BLaER1 (cell line): ENCODE results near the gene RNF112.

ENCODE experiments used
- H3K27ac ChIP-seq: shearing (Covaris generic); formaldehyde crosslinking; 2 replicates; pipeline ENCODE4 v1.8.1; 2022
- H3K27me3 ChIP-seq: shearing (Covaris generic); formaldehyde crosslinking; 2 replicates; pipeline ENCODE4 v1.8.1; 2022
- H3K36me3 ChIP-seq: shearing (Covaris generic); formaldehyde crosslinking; 2 replicates; pipeline ENCODE4 v1.8.1; 2022
- H3K4me1 ChIP-seq: shearing (Covaris generic); formaldehyde crosslinking; 2 replicates; pipeline ENCODE4 v1.8.1; 2022
- H3K4me2 ChIP-seq: shearing (Covaris generic); formaldehyde crosslinking; 2 replicates; pipeline ENCODE4 v1.8.1; 2022
- H3K4me3 ChIP-seq: shearing (Covaris generic); formaldehyde crosslinking; 2 replicates; pipeline ENCODE4 v1.8.1; 2022
- H3K9ac ChIP-seq: shearing (Covaris generic); formaldehyde crosslinking; 2 replicates; pipeline ENCODE4 v1.8.1; 2022
- H3K9me3 ChIP-seq: shearing (Covaris generic); formaldehyde crosslinking; 2 replicates; pipeline ENCODE4 v1.8.1; 2022
- H4K20me1 ChIP-seq: shearing (Covaris generic); formaldehyde crosslinking; 2 replicates; pipeline ENCODE4 v1.8.1; 2022
- Cebpa-rat ChIP-seq: shearing (Covaris generic); IDR thresholded peaks from 2 replicates; pipeline ENCODE4 v1.8.1; 2022

Gene RNF112, protein sequence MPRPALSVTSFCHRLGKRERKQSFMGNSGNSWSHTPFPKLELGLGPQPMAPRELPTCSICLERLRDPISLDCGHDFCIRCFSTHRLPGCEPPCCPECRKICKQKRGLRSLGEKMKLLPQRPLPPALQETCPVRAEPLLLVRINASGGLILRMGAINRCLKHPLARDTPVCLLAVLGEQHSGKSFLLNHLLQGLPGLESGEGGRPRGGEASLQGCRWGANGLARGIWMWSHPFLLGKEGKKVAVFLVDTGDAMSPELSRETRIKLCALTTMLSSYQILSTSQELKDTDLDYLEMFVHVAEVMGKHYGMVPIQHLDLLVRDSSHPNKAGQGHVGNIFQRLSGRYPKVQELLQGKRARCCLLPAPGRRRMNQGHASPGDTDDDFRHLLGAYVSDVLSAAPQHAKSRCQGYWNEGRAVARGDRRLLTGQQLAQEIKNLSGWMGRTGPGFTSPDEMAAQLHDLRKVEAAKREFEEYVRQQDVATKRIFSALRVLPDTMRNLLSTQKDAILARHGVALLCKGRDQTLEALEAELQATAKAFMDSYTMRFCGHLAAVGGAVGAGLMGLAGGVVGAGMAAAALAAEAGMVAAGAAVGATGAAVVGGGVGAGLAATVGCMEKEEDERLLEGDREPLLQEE

DNA sequence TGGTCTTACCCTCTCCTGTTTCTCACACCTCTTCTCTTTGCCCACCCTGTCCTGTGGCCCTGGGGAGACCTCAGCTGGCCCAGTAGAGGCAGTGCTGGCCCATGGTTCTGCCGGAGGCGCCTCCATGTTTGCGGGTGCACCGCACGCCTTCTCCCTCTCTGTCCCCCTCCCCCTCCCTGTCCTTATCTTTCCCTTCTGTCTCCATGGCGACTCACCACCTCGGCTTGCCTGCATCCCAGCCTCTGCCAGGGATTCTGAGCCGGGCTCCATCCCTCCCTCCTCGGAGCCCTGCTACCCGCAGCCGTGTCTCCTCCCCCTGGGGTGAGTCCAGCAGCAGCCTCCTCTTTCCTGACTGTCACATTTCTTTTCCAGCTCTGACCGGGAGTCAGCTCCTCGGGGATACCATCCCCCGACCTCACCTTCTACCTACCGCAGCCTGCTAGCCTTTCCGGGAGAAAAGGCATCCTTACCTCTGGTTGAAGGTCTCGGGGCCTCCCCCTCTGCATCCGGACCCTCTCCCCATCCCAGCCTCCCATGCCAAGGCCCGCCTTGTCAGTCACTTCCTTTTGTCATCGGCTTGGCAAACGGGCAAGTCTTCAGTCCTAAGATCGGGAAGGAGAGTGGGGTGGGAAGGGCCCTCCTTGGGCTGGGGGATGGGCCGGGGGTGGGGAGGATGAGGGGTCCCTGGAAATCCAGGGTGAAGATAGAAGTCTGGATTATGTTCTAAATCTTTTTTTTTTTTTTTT, at the start of gene RNF112:
TSS of gene RNF112 (plus strand) at position 358 of the 746 bp plus-strand sequence. CDS start at position 535, 177 bp downstream.
- no peaks in the 10 kb centered on the region for H3K36me3 ChIP-seq
- H4K20me1 ChIP-seq, result no peaks in the 10 kb centered on the region
- H3K4me3 ChIP-seq, result no peak within 1 kb of the TSS
- no peak within 1 kb of the TSS for H3K4me2 ChIP-seq
- no peaks in the 10 kb centered on the region for H3K27me3 ChIP-seq
- TF ChIP-seq Cebpa-rat, result no peak
- H3K27ac ChIP-seq, result no peak within 1 kb of the TSS
- no peaks in the 10 kb centered on the region for H3K4me1 ChIP-seq
- no peaks in the 10 kb centered on the region for H3K9me3 ChIP-seq
- no peak within 1 kb of the TSS for H3K9ac ChIP-seq

DNA sequence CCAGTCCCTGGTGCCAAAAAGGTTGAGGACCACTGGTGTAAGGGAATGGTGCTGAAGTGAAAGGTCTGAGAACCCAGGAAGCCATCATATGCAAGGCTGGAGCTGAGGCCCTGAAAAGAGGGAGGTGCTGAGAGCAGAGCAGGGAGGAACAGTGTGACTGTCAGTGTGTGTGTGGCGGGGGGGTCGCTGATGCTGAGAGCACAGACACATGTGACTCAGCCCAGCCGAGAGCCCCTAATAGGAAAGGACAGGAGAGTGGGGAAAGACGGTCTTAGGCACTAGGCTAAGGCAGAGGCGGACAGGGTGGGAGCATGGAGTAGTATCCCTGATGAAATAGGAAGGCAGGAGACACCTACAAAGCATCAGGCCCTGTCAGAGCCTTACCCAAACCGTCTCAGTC, 49.7 kb upstream of the RNF112 start:
- Histone ChIP-seq H3K27ac (no peak overlapping the region), H3K9ac (no peak overlapping the region), H3K9me3 (no peaks in the 10 kb centered on the region), H3K36me3 (no peaks in the 10 kb centered on the region), H3K27me3 (0 out of 2 replicates have a peak, but pooled peaks cover 11% of the 10 kb centered on the region), H3K4me3 (no peak overlapping the region), H4K20me1 (peaks cover 11% of the 10 kb centered on the region; the same call in 1 of the 2 replicates), H3K4me1 (peaks cover 13% of the 10 kb centered on the region), H3K4me2 (no peak overlapping the region)
- TF ChIP-seq Cebpa-rat, result no peak

DNA sequence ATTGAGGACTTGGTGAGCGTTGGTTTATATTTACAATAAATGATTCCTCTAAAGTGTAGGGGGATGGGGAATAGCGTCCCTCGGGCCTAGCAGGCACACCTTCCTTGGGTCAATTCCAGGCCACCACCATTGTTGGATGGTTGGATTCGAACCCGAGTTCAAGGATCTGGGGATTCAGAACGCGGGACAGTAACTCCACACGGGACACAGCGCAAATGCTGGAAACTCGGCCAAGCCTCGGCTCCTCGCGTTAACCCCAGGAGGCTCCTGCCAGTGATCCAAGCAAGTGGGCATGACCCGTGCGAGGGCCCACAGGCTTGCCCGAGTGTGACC, 49.1 kb upstream of the RNF112 start:
- Histone ChIP-seq H4K20me1 (peaks cover 11% of the 10 kb centered on the region; the same call in 1 of the 2 replicates), H3K27me3 (0 out of 2 replicates have a peak, but pooled peaks cover 11% of the 10 kb centered on the region), H3K27ac (no peak overlapping the region), H3K36me3 (no peaks in the 10 kb centered on the region), H3K4me3 (peak overlapping the region; percentile 74), H3K4me2 (peak overlapping the region; percentile 93), H3K9me3 (no peaks in the 10 kb centered on the region), H3K9ac (peak overlapping the region; percentile 67), H3K4me1 (peaks cover 13% of the 10 kb centered on the region)
- no peak for TF ChIP-seq Cebpa-rat

DNA sequence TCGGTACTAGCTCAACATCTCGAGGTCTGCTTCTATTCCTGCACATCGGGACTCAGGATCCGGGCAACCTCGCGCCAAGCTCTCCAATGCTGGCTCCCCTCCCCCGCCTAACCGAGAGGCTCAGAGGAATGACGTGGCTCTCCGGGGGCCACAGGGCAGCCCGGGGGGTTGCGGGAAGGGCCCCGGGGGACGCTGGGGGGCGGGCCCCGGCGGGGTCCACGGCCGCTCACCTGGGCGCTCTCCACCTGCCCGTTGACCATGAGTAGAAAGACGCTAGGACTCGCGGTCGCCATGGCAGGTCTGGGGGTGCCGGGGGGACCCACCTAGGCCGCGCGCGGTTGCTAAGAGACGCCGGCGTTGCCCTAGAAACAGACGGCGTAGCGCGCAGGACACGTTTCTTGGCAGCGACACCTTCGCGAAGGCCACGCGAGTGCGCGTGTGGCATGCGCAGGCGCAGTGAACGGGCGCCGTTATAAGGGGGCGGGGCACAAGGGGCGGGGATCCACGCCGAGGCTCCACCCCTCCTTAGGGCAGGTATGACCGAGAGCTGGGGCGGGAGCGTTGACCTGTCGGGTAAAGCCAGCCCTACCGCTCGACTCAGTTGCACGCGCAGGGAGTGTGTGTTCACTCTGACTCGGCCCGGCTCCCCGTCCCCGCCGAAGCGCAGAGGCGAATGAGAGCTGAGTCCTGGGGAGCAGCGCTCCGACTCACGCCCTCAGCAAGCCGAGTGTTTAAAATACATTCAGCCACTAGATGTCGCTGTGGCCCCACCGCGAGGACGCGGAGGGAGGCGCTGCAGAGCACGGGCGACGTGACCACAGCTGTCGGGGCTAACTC, 48.5 kb upstream of the RNF112 start, which contains the start of gene B9D1:
TSS of gene B9D1 (minus strand) at position 447 of the 837 bp plus-strand sequence. CDS start at position 293, 154 bp downstream.
- Histone ChIP-seq H3K27me3 (0 out of 2 replicates have a peak, but pooled peaks cover 11% of the 10 kb centered on the region), H3K4me2 (peak within 1 kb of the TSS; percentile 93), H3K27ac (0 out of 2 replicates have a peak within 1 kb of the TSS, but pooled peaks have one; percentile 18), H3K9ac (peak within 1 kb of the TSS; percentile 67), H3K9me3 (no peaks in the 10 kb centered on the region), H3K4me1 (peaks cover 13% of the 10 kb centered on the region), H3K4me3 (peak within 1 kb of the TSS; percentile 74), H4K20me1 (peaks cover 11% of the 10 kb centered on the region; the same call in 1 of the 2 replicates), H3K36me3 (no peaks in the 10 kb centered on the region)
- no peak for TF ChIP-seq Cebpa-rat

GRCh38 chr17:19363114-19363438, 48.0 kb upstream of the RNF112 start:
- no peak for TF ChIP-seq Cebpa-rat
- no peaks in the 10 kb centered on the region for H3K9me3 ChIP-seq
- no peak overlapping the region for H3K27ac ChIP-seq
- 0 out of 2 replicates have a peak, but pooled peaks cover 11% of the 10 kb centered on the region for H3K27me3 ChIP-seq
- peaks cover 13% of the 10 kb centered on the region for H3K4me1 ChIP-seq
- H4K20me1 ChIP-seq, result peaks cover 17% of the 10 kb centered on the region; the same call in 1 of the 2 replicates
- peak overlapping the region; percentile 74 for H3K4me3 ChIP-seq
- no peak overlapping the region for H3K9ac ChIP-seq
- H3K4me2 ChIP-seq, result peak overlapping the region; percentile 93
- no peaks in the 10 kb centered on the region for H3K36me3 ChIP-seq

GRCh38 chr17:19363460-19364035, 47.5 kb upstream of the RNF112 start:
- H3K9ac ChIP-seq, result no peak overlapping the region
- H3K4me3 ChIP-seq, result peak overlapping the region; percentile 74
- H3K4me1 ChIP-seq, result peaks cover 13% of the 10 kb centered on the region
- no peaks in the 10 kb centered on the region for H3K36me3 ChIP-seq
- no peak for TF ChIP-seq Cebpa-rat
- 0 out of 2 replicates have a peak, but pooled peaks cover 11% of the 10 kb centered on the region for H3K27me3 ChIP-seq
- H3K4me2 ChIP-seq, result peak overlapping the region; percentile 93
- H3K27ac ChIP-seq, result no peak overlapping the region
- H3K9me3 ChIP-seq, result no peaks in the 10 kb centered on the region
- peaks cover 19% of the 10 kb centered on the region; the same call in 1 of the 2 replicates for H4K20me1 ChIP-seq

DNA sequence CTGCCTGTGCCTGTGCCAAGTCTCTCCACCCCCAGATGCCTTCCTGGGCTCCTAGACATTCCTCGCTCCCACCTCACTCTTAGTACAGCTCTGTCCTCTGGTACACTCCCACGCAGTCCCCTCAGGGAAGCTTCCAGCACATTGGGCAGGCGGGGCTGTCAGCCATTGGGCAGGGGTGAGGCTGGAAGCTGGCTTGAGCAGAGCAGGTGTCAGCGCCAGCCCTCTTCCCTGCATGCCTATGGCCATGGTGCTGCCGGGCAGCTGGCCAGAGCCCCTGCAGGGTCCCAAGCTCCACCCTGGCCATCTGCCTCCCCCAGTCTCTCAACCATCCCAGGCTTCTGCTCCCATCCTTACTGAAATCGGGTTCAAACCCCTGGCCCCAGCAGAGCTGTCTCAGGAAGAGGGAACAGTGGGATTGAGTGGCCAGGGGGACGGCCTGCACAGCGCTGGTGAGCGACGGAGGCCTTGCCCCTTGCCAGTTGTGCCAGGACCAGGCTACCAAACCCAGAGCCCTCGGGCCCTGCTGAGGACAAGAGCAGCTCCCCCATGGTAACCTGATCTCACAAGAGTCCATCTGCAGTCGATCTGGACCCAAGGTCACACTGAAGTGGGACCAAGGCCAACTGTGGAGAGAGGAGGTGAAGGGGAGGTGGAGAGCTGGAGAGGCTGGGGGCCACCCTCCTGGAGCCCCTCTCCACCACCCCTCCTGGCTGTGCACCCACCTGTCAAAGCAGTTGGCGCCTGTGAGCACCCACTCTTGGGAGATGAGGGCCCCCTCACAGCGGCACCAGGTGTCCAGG, 46.1 kb upstream of the RNF112 start:
- H3K9ac ChIP-seq, result no peak overlapping the region
- no peak for TF ChIP-seq Cebpa-rat
- H3K4me1 ChIP-seq, result peaks cover 20% of the 10 kb centered on the region

GRCh38 chr17:19365499-19365817, 45.6 kb upstream of the RNF112 start:
- Histone ChIP-seq H3K9ac (no peak overlapping the region), H3K9me3 (no peaks in the 10 kb centered on the region), H3K27ac (no peak overlapping the region), H3K4me2 (no peak overlapping the region), H4K20me1 (peaks cover 34% of the 10 kb centered on the region), H3K27me3 (0 out of 2 replicates have a peak, but pooled peaks cover 11% of the 10 kb centered on the region), H3K4me1 (peaks cover 25% of the 10 kb centered on the region), H3K36me3 (no peaks in the 10 kb centered on the region), H3K4me3 (no peak overlapping the region)
- TF ChIP-seq Cebpa-rat, result no peak

More for the DNA sequence above, 46.1 kb upstream of the RNF112 start:
- H3K36me3 ChIP-seq, result no peaks in the 10 kb centered on the region
- no peaks in the 10 kb centered on the region for H3K9me3 ChIP-seq
- H3K27me3 ChIP-seq, result 0 out of 2 replicates have a peak, but pooled peaks cover 11% of the 10 kb centered on the region
- H3K27ac ChIP-seq, result no peak overlapping the region
- peaks cover 29% of the 10 kb centered on the region for H4K20me1 ChIP-seq
- no peak overlapping the region for H3K4me3 ChIP-seq
- H3K4me2 ChIP-seq, result no peak overlapping the region
